Measurements from ENCODE around the gene GOLGA3. TPM values are rescaled to one million over a fixed set of nuclear protein-coding genes. Genes with fewer than 3 reads are reported as not detected.

GOLGA3 gene
- total RNA-seq (2022; extraction: Qiagen RNA extraction; ENCODE audit: low read depth) = 16.8 to 25.5 TPM (median 21.4 TPM) in 5 replicates

GRCh38 chr12:132828706-132829534 is at the start of gene GOLGA3:
Gene GOLGA3 (minus strand): TSS chr12:132828869. CDS start chr12:132822128, 6,741 bp downstream.

GRCh38 chr12:132761032-132761920 is 67.4 kb downstream of the GOLGA3 start, which contains the start of gene ANKLE2:
Gene ANKLE2 (minus strand): TSS chr12:132761832. CDS start chr12:132761798, 34 bp downstream.

Other genes with a start within 250 kb of the GOLGA3 start
- gene LRCOL1, start 218.3 kb downstream of the GOLGA3 start, total RNA-seq (2022; extraction: Qiagen RNA extraction; ENCODE audit: low read depth) = not detected in 5 replicates
- gene P2RX2, start 210.1 kb downstream of the GOLGA3 start, total RNA-seq (2022; extraction: Qiagen RNA extraction; ENCODE audit: low read depth) = 0.12 TPM in 1 of 5 replicates, not detected in the others
- gene POLE, start 141.5 kb downstream of the GOLGA3 start, total RNA-seq (2022; extraction: Qiagen RNA extraction; ENCODE audit: low read depth) = 42.9 to 46.7 TPM (median 44.0 TPM) in 5 replicates
- 21.1 to 33.0 TPM (median 30.6 TPM) in 5 replicates for gene PXMP2, start 141.3 kb downstream of the GOLGA3 start, total RNA-seq (2022; extraction: Qiagen RNA extraction; ENCODE audit: low read depth)
- gene PGAM5, start 118.0 kb downstream of the GOLGA3 start, total RNA-seq (2022; extraction: Qiagen RNA extraction; ENCODE audit: low read depth) = 40.9 to 61.2 TPM (median 56.3 TPM) in 5 replicates
- gene ANKLE2, start 67.0 kb downstream of the GOLGA3 start, total RNA-seq (2022; extraction: Qiagen RNA extraction; ENCODE audit: low read depth) = 65.2 to 77.9 TPM (median 74.1 TPM) in 5 replicates
- 19.7 to 24.4 TPM (median 22.6 TPM) in 5 replicates for gene CHFR, start 58.7 kb upstream of the GOLGA3 start, total RNA-seq (2022; extraction: Qiagen RNA extraction; ENCODE audit: low read depth)
- 2.6 to 3.6 TPM (median 3.2 TPM) in 5 replicates for gene ZNF605, start 127.4 kb upstream of the GOLGA3 start, total RNA-seq (2022; extraction: Qiagen RNA extraction; ENCODE audit: low read depth)
- gene ZNF26, start 157.5 kb upstream of the GOLGA3 start, total RNA-seq (2022; extraction: Qiagen RNA extraction; ENCODE audit: low read depth) = 7.0 to 12.7 TPM (median 8.5 TPM) in 5 replicates
- 9.3 to 13.7 TPM (median 12.3 TPM) in 5 replicates for gene ZNF84, start 208.6 kb upstream of the GOLGA3 start, total RNA-seq (2022; extraction: Qiagen RNA extraction; ENCODE audit: low read depth)